Neural cell (in vitro differentiated cells): ENCODE results near the gene PCSK7.

Experiments used
- CTCF ChIP-seq: fragments of 450-650 bp; IDR thresholded peaks from 2 replicates; pipeline ENCODE4 v1.5.1; 2014; ENCODE audit warnings: antibody characterized with exemption, mild to moderate bottlenecking, moderate library complexity; ENCODE audit not compliant: poor library complexity, severe bottlenecking
- TAF1 ChIP-seq: IDR thresholded peaks from 2 replicates; pipeline ENCODE4 v1.6.1; 2012; ENCODE audit warnings: low read depth

DNA sequence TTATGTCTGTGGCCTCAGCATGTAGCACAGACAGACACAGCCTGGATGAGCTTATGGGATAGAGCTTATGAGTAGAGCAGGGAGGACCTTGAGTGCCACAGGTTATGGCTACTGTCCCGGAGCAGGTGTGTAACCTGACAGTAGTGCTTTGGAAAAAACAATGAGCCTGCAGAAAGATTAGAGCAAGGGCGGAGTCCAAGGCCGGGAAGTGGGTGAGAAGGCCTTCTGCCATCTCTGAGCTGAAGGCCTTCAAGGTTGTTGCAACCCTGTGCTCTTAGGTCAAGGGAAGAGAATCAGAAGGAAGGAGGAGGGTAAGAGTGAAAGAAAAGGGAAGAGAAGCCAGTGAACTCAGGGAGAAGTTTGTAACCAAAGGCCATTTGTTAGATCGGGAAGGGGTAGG lies 36.6 kb downstream of the PCSK7 start:
- no peak for TF ChIP-seq TAF1
- TF ChIP-seq CTCF, result no peak
